GM12874 (cell line): ENCODE results near the gene SGSM1.

Source experiments
- CTCF ChIP-seq: IDR thresholded peaks from 2 replicates; pipeline ENCODE4 v1.5.1; 2011; ENCODE audit warnings: low read depth, mild to moderate bottlenecking, control low read depth, low read length, moderate library complexity; ENCODE audit not compliant: insufficient read depth

Gene SGSM1

GRCh38 chr22:24887260-24887659 lies 81.2 kb downstream of the SGSM1 start:
- no peak for TF ChIP-seq CTCF

GRCh38 chr22:24893341-24894070 lies 87.5 kb downstream of the SGSM1 start:
- no peak for TF ChIP-seq CTCF

GRCh38 chr22:24894220-24894975 lies 88.4 kb downstream of the SGSM1 start:
- no peak for TF ChIP-seq CTCF

GRCh38 chr22:24894998-24895397 lies 89.0 kb downstream of the SGSM1 start:
- TF ChIP-seq CTCF, result no peak

- no peak for TF ChIP-seq CTCF
Measured at GRCh38 chr22:24901448-24901847, 95.4 kb downstream of the SGSM1 start.

- TF ChIP-seq CTCF, result no peak
Measured at GRCh38 chr22:24905909-24906308, 99.9 kb downstream of the SGSM1 start.

- no peak for TF ChIP-seq CTCF
Measured at GRCh38 chr22:24920029-24920428, 114.0 kb downstream of the SGSM1 start.
